Smooth muscle cell (in vitro differentiated cells): ENCODE data around the gene AGFG1. TPM values are rescaled to one million over a fixed set of nuclear protein-coding genes. Genes with fewer than 3 reads are reported as not detected.
A peak's percentile ranks its signal among the peaks of the same experiment; 100 is the strongest.

Experiments
- DNase-seq: peaks from one replicate; lab custom pipeline; 2025; ENCODE audit not compliant: unreplicated experiment; lab: John Stamatoyannopoulos, UW
- H2AFZ ChIP-seq: fragments of 200-600 bp; sonication (generic); 2 replicates; pipeline ENCODE4 v1.6.0; 2016; ENCODE audit warnings: antibody characterized with exemption, low read depth, mild to moderate bottlenecking
- H3F3A ChIP-seq: fragments of 200-600 bp; sonication (generic); 2 replicates; pipeline ENCODE4 v1.6.0; 2017; ENCODE audit warnings: antibody characterized with exemption, low read depth
- H3K27ac ChIP-seq: fragments of 200-600 bp; sonication (generic); 2 replicates; pipeline ENCODE4 v1.5.1; 2016; ENCODE audit warnings: low read depth, mild to moderate bottlenecking
- H3K27me3 ChIP-seq: fragments of 200-600 bp; sonication (generic); 2 replicates; pipeline ENCODE4 v1.6.1; 2016; ENCODE audit warnings: low read depth, mild to moderate bottlenecking
- H3K36me3 ChIP-seq: fragments of 200-600 bp; sonication (generic); 2 replicates; pipeline ENCODE4 v1.5.1; 2016; ENCODE audit warnings: low read depth
- H3K4me1 ChIP-seq: fragments of 200-600 bp; sonication (generic); 2 replicates; pipeline ENCODE4 v1.5.1; 2016; ENCODE audit warnings: low read depth
- H3K4me2 ChIP-seq: fragments of 200-600 bp; sonication (generic); 2 replicates; pipeline ENCODE4 v1.6.0; 2016; ENCODE audit warnings: mild to moderate bottlenecking
- H3K4me3 ChIP-seq: fragments of 200-600 bp; sonication (generic); 2 replicates; pipeline ENCODE4 v1.5.1; 2016; ENCODE audit warnings: mild to moderate bottlenecking
- H3K79me2 ChIP-seq: fragments of 200-600 bp; sonication (generic); 2 replicates; pipeline ENCODE4 v1.6.0; 2016; ENCODE audit warnings: low read depth, mild to moderate bottlenecking
- H3K9ac ChIP-seq: fragments of 200-600 bp; sonication (generic); 2 replicates; pipeline ENCODE4 v1.6.0; 2016; ENCODE audit warnings: low read depth
- H3K9me3 ChIP-seq: fragments of 200-600 bp; sonication (generic); replicated peaks from 2 replicates; pipeline ENCODE4 v1.5.1; 2016; ENCODE audit warnings: low read depth
- H4K20me1 ChIP-seq: fragments of 200-600 bp; sonication (generic); 2 replicates; pipeline ENCODE4 v1.6.0; 2016; ENCODE audit warnings: low read depth
- CTCF ChIP-seq: fragments of 200-600 bp; sonication (generic); IDR thresholded peaks from 2 replicates; pipeline ENCODE4 v1.5.1; 2017; ENCODE audit warnings: borderline replicate concordance, mild to moderate bottlenecking, antibody characterized with exemption; ENCODE audit not compliant: insufficient read depth, poor library complexity, severe bottlenecking
- WGBS: methylation state at CpG from one replicate; pipeline ENCODE4 v1.1.7; 2016; ENCODE audit warnings: low lambda C conversion rate; 5-methylcytosine and 5-hydroxymethylcytosine counted together
- polyA plus RNA-seq: library from polyadenylated mRNA; unstranded; fragments of >200 nt; fragmentation: Nextera tagmentation; extraction: Ambion mirVana; gene quantifications from 2 replicates; pipeline ENCODE4 v1.2.1, GENCODE V29; 2016
- total RNA-seq: library from RNA; depleted of rRNA; stranded (reverse); fragments of >200 nt; gene quantifications from 2 replicates; pipeline ENCODE4 v1.2.3, GENCODE V29; 2014

AGFG1 gene
- total and polyA plus RNA-seq, 2 experiments from 2014 or later, result 60.5 to 127 TPM

GRCh38 chr2:227486688-227487087, 14.7 kb downstream of the AGFG1 start:
- DNase-seq, result no peak
- no peak overlapping the region for H3K4me2 ChIP-seq
- H3K9ac ChIP-seq, result no peak overlapping the region
- no peak overlapping the region for H3K4me3 ChIP-seq
- 94% methylated on average over 2 of the region's 2 CpGs for WGBS
- TF ChIP-seq CTCF, result no peak
- no peaks in the 10 kb centered on the region for H3K36me3 ChIP-seq
- H3K4me1 ChIP-seq, result peaks cover 6% of the 10 kb centered on the region
- peaks cover 100% of the 10 kb centered on the region for H3K79me2 ChIP-seq
- no peaks in the 10 kb centered on the region for H3K27me3 ChIP-seq
- no peaks in the 10 kb centered on the region for H3K9me3 ChIP-seq
- no peak overlapping the region for H2AFZ ChIP-seq
- H3K27ac ChIP-seq, result no peak overlapping the region
- peaks cover 98% of the 10 kb centered on the region for H4K20me1 ChIP-seq
- H3F3A ChIP-seq, result peaks cover 5% of the 10 kb centered on the region

- no peak for TF ChIP-seq CTCF
- Histone ChIP-seq H3K9ac (no peak overlapping the region), H3K4me3 (no peak overlapping the region), H3K4me2 (no peak overlapping the region), H3K4me1 (peaks cover 6% of the 10 kb centered on the region), H3K79me2 (peaks cover 100% of the 10 kb centered on the region), H3K27me3 (no peaks in the 10 kb centered on the region), H3K9me3 (no peaks in the 10 kb centered on the region), H4K20me1 (peaks cover 98% of the 10 kb centered on the region), H3K27ac (peak overlapping the region; percentile 3), H2AFZ (no peak overlapping the region), H3F3A (peaks cover 5% of the 10 kb centered on the region), H3K36me3 (no peaks in the 10 kb centered on the region)
- no peak for DNase-seq
- WGBS, result 96% methylated on average over 3 of the region's 3 CpGs
Measured at GRCh38 chr2:227488045-227488444, 16.1 kb downstream of the AGFG1 start.

GRCh38 chr2:227491386-227491785, 19.4 kb downstream of the AGFG1 start:
- 98% methylated on average over 3 of the region's 3 CpGs for WGBS
- Histone ChIP-seq H3K9ac (no peak overlapping the region), H3K36me3 (no peaks in the 10 kb centered on the region), H3K27ac (no peak overlapping the region), H3K79me2 (peaks cover 100% of the 10 kb centered on the region), H3K4me2 (no peak overlapping the region), H3K27me3 (no peaks in the 10 kb centered on the region), H2AFZ (no peak overlapping the region), H4K20me1 (peaks cover 99% of the 10 kb centered on the region), H3F3A (no peaks in the 10 kb centered on the region), H3K4me3 (no peak overlapping the region), H3K4me1 (peaks cover 6% of the 10 kb centered on the region), H3K9me3 (no peaks in the 10 kb centered on the region)
- no peak for DNase-seq
- no peak for TF ChIP-seq CTCF

GRCh38 chr2:227493524-227493923, 21.6 kb downstream of the AGFG1 start:
- no peaks in the 10 kb centered on the region for H3K9me3 ChIP-seq
- 93% methylated on average over 2 of the region's 2 CpGs for WGBS
- H3K36me3 ChIP-seq, result no peaks in the 10 kb centered on the region
- no peak for TF ChIP-seq CTCF
- H3K4me2 ChIP-seq, result no peak overlapping the region
- no peak overlapping the region for H3K4me3 ChIP-seq
- no peak overlapping the region for H2AFZ ChIP-seq
- H3K79me2 ChIP-seq, result peaks cover 100% of the 10 kb centered on the region
- no peak overlapping the region for H3K27ac ChIP-seq
- peaks cover 99% of the 10 kb centered on the region for H4K20me1 ChIP-seq
- H3K9ac ChIP-seq, result no peak overlapping the region
- H3K27me3 ChIP-seq, result no peaks in the 10 kb centered on the region
- H3K4me1 ChIP-seq, result peaks cover 6% of the 10 kb centered on the region
- no peak for DNase-seq
- H3F3A ChIP-seq, result no peaks in the 10 kb centered on the region
